ENCODE data around the gene PNP. TPM values are rescaled to one million over a fixed set of nuclear protein-coding genes. Genes with fewer than 3 reads are reported as not detected.
"Not testable (repeated sequence)": the region's sequence is repeated elsewhere in the genome, so short reads cannot be mapped to it uniquely, and the experiment has no call there.

Gene PNP
- total RNA-seq, 1 donor from 2014 or later, result 34.2 TPM

- DNase-seq (ENCODE audit: low spot score); intact Hi-C loops (cut with DNase I); ATAC-seq: not testable (repeated sequence)
Measured at GRCh38 chr14:20452831-20453230, 16.4 kb upstream of the PNP start.

GRCh38 chr14:20454516-20455354 lies 14.5 kb upstream of the PNP start, which contains the start of the genes APEX1 and OSGEP:
APEX1 (plus strand) TSS chr14:20455226; CDS start chr14:20455646, 420 bp downstream.
OSGEP (minus strand) TSS chr14:20454812; CDS start chr14:20454683, 129 bp downstream.
- ATAC-seq (peak; percentile 99), DNase-seq (ENCODE audit: low spot score) (peak; percentile 99)
- intact Hi-C loops (cut with DNase I), result no loop called here

- intact Hi-C loops (cut with DNase I), result no loop called here
- DNase-seq (ENCODE audit: low spot score) (no peak), ATAC-seq (peak; percentile 69)
Measured at GRCh38 chr14:20455355-20456300, 13.6 kb upstream of the PNP start.

DNA sequence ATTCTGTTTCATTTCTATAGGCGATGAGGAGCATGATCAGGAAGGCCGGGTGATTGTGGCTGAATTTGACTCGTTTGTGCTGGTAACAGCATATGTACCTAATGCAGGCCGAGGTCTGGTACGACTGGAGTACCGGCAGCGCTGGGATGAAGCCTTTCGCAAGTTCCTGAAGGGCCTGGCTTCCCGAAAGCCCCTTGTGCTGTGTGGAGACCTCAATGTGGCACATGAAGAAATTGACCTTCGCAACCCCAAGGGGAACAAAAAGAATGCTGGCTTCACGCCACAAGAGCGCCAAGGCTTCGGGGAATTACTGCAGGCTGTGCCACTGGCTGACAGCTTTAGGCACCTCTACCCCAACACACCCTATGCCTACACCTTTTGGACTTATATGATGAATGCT lies 12.2 kb upstream of the PNP start:
- no peak for ATAC-seq
- intact Hi-C loops (cut with DNase I), result no loop called here
- DNase-seq (ENCODE audit: low spot score), result no peak

DNA sequence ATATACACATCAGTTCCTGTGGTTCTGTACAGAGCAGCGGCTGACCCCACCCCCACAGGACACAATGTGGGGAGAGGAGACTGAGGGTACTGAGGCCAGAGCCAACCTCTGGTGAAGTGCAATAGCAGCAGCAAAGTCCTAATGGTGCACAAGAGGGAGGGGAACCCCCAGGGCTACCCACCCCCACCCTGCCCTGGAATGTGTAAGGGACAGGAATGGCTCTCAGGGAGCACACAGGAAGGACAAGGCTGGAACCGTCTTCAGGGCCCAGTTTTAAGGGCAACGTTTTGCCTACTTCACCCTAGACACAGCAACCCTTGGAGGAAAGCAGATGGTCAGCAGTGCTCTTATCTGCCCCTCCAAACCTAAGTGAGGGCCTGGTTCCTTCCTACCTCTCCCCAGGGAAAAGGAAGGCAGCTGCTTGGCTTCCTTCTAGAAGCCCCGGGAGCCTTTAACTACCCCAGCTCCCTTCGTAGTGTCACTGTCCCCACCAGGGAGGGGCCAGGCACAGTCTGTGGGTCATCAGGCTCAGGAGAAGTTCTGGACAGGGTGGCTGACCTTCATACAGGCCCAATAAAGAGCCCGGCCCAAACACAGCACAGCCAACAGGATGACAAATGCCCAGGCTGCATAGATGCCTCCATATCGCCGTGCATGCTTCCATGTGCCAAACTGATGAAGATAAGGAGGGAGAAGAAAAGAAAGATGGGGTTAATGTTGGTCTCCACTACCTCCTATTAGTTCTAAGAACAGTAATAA lies 11.0 kb upstream of the PNP start:
- DNase-seq (ENCODE audit: low spot score) (no peak), ATAC-seq (no peak)
- intact Hi-C loops (cut with DNase I), result no loop called here

DNA sequence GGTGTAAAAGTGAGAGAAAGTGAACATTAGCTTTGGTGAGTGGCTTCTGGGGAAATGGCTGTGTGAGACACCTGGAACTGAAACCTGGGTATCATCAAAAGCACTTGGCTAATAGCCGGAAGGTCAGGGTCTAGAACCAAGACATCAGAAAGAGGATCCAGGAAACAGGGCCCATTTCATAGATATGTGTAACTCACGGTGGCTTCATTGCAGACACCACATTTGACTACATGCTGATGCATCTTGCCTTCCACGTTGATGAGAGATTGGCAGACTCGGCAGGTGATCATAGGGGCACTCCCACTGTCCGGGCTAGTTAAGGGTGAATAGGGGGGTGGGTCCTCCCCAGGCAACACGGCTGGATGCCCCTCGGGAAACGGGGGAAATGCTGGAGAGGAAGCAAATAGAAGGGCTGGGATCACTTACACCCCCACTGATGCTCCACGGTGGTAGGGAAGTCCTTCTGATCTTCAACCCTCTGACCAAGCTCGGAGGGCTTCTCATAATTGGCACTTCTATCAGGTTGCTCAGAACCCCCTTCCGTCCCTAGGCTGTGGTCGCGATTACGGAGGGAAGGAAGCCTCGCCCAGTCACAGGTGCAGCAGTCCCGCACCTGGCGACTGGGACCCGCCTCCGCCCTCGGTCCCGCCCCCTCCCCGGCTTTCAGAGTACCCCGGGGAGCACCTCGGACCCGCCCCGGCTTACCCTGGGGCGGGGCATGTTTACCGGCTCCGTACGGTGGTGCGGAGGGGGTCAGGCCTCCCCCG lies 8.6 kb upstream of the PNP start:
- DNase-seq (ENCODE audit: low spot score), result peak; percentile 75
- intact Hi-C loops (cut with DNase I), result no loop called here
- ATAC-seq, result no peak

DNA sequence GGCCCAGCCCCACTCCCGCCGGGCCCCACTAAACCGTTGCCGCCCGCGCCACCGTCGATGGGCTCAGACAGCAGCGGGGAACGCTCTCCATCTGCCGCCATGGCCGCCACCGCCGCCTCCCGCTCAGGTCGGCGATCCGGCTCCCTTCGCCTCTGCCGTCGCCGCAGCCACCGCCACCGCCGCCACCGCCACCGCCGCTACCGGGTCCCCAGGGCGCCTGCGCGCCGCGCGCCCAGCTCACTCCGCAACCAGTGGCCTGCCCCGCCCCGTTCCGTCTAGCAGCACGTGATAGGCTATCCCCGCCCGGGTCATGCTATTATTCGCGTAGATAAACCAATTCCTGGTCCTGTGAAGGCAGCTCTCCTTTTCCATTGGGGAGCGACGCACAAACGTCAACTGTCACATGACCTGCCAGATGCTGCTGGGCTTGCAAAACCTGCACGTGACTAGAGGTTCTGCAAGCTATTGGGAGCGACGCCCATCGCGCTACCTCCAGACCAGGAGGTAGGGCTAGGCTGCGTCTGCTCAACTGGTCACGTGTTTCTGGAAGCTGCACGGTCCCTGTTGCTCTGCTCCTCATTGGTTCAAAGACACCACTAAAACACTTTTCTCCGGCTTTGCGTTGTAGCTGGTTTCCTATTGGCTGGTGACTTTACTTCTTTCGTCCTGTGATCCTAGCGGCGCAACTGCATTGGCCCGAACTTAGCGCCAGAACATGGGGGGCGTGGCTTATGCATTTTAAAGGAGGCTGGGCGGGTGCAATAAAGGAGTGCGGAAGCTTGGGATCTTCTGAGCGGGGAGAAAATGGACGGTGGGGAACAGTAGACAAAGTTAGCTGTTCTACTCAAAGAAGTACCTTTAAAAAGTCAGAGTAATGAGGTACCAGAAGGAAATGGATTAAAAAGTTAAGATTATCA lies 7.7 kb upstream of the PNP start, which contains the start of gene PIP4P1:
PIP4P1 (minus strand) TSS at position 210 of the 917 bp plus-strand sequence; CDS start at position 101, 109 bp downstream.
- intact Hi-C loops (cut with DNase I), result no loop called here
- ATAC-seq (peak; percentile 99), DNase-seq (ENCODE audit: low spot score) (peak; percentile 98)

DNA sequence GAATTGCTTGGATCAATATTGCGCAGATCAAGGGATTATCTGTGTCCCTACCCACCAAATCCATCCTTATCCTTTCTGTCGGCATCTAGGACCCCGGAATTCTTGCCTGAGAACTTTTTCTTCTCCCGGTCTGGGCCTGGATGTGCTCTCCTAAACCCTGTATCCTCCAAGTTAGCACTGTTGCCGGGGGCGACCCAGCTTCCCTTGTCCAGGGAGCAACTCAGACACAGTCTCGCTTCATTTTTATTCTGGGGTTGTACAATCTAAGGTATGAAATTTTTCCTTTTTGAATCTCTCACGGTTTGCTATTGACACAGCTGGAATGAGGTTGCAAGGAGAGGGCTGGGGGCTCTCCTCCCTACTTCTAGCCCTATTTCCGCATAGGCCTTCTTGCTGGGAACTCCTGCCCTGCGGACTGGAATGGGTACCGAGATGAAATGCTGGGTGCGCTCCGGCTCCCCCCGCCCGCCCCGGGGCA lies 403 bp upstream of the PNP start:
- ATAC-seq (peak; percentile 34), DNase-seq (ENCODE audit: low spot score) (peak; percentile 63)
- intact Hi-C loops (cut with DNase I), result no loop called here

GRCh38 chr14:20469890-20470602 lies 840 bp downstream of the PNP start:
- ATAC-seq, result peak; percentile 52
- intact Hi-C loops (cut with DNase I), result no loop called here
- DNase-seq (ENCODE audit: low spot score), result no peak

GRCh38 chr14:20470603-20470901 lies 1.3 kb downstream of the PNP start:
- DNase-seq (ENCODE audit: low spot score), result no peak
- ATAC-seq, result no peak
- intact Hi-C loops (cut with DNase I), result no loop called here

DNA sequence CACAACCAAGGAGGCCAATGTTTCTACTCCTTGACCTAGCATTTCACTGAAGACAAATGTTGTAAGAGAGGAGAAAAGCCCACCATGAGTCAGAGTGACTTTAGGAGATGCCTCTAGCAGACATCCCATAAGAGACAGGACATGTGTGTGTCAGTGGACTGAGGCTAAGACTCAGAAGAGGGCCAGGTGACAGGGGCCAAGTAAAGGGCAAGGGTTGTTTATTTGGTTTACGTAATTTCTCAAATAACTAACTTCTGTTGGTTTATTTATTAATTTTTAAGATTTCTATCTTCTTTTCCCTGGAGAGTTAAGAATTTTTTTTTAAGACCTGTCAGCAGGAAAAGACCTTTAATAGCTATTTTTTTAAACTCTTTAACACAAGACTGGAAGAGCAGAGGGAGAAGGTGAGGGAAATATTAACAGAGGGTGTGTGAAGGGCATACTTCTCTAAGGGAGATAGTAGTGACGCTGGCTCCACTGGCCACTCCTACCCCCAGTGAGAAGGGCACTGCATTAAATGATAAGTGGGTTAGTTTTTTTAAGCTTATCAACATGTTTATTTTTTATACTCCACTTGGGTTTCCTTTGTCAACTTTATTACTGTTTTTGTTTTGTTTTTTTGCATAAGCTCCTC lies 3.4 kb downstream of the PNP start:
- ATAC-seq, result no peak

DNA sequence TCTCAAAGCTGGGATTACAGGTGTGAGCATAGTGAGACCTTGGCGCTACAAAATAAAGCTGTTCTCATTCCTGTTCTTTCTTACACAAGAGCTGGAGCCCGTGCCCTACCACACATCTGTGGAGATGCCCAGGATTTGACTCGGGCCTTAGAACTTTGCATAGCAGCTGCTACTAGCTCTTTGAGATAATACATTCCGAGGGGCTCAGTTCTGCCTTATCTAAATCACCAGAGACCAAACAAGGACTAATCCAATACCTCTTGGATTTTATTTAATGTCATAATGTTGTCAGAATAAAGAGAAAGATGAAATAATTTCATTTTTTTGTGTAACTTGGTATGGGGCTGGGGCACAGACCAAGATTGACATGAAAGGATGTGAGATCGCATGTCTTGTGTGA lies 7.6 kb downstream of the PNP start:
- intact Hi-C loops (cut with DNase I), result no loop called here
- ATAC-seq (no peak), DNase-seq (ENCODE audit: low spot score) (no peak)

More for the DNA sequence above, 3.4 kb downstream of the PNP start:
- no peak for DNase-seq (ENCODE audit: low spot score)
- intact Hi-C loops (cut with DNase I), result no loop called here

- intact Hi-C loops (cut with DNase I), result no loop called here
- ATAC-seq (peak; percentile 48), DNase-seq (ENCODE audit: low spot score) (no peak)
Measured at GRCh38 chr14:20477211-20477876, 8.1 kb downstream of the PNP start.

- ATAC-seq (no peak), DNase-seq (ENCODE audit: low spot score) (no peak)
- intact Hi-C loops (cut with DNase I), result no loop called here
Measured at GRCh38 chr14:20478894-20479293, 9.7 kb downstream of the PNP start.

GRCh38 chr14:20482382-20482781 lies 13.2 kb downstream of the PNP start:
- intact Hi-C loops (cut with DNase I), result no loop called here
- ATAC-seq, result no peak

GRCh38 chr14:20485900-20486299 lies 16.7 kb downstream of the PNP start:
- DNase-seq (ENCODE audit: low spot score), result no peak
- intact Hi-C loops (cut with DNase I), result no loop called here
- ATAC-seq, result no peak

More at GRCh38 chr14:20482382-20482781, 13.2 kb downstream of the PNP start:
- DNase-seq (ENCODE audit: low spot score), result no peak
